Activated effector memory CD4-positive, alpha-beta T cell treated with anti-CD3 and anti-CD28 coated beads, Interleukin-2, amount 50 U/mL, for 16 hours (primary cell): ENCODE results near the gene DDX19B.

Experiments used
- DNase-seq: peaks from one replicate; pipeline ENCODE4 v3.0.0-alpha.2; 2020

The DDX19B gene

GRCh38 chr16:70364399-70364798 is 65.4 kb downstream of the DDX19B start:
- DNase-seq = no peak

DNA sequence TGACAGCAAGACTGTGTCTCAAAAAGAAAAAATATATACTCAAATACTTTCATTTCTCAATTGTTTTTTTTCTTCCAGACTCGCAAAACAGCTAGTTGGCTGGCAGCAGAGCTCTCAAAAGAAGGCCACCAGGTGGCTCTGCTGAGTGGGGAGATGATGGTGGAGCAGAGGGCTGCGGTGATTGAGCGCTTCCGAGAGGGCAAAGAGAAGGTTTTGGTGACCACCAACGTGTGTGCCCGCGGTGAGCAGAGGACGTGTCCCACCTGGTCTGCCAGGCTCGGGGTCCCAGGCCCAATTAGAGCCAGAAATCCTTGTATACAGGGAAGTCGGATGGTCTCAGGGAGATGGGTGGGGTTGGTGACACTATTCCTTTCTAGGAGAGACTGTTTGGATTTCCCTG is 71.2 kb downstream of the DDX19B start:
- DNase-seq = peak; percentile 78

DNA sequence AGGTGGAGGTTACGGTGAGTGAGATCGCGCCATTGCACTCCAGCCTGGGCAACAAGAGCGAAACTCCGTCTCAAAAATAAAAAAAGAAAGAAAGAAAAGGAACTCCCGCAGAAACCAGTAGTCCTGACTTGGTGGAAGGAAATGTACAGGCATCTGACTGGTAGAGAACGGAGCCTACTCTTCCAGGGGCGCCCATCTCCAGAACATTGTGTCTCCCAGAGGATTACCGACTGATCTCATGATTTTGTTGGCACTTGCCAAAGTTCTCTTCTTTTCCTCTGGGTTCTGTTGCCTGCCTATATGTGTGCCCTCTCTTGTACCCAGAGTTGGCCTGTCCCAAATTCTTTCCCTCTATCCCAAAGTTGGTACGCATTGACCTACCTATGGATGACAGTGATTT is 71.9 kb downstream of the DDX19B start:
- no peak for DNase-seq

GRCh38 chr16:70372921-70373728 is 74.1 kb downstream of the DDX19B start:
- no peak for DNase-seq

DNA sequence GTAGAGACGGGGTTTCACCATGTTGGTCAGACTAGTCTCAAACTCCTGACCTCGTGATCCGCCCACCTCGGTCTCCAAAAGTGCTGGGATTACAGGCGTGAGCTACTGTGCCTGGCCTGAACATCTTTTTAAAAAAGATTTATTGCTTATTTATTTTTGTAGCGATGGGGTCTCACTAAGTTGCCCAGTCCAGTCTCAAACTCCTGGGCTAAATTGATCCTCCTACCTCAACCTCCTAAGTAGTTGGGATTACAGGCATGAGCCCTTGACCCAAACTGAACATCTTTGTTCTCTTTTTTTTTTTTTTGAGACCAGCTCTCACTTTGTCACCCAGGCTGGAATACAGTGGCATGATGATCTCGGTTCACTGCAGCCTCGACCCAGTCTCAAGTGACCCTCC is 75.2 kb downstream of the DDX19B start:
- DNase-seq = no peak

GRCh38 chr16:70375636-70376611 is 76.9 kb downstream of the DDX19B start:
- DNase-seq = no peak

DNA sequence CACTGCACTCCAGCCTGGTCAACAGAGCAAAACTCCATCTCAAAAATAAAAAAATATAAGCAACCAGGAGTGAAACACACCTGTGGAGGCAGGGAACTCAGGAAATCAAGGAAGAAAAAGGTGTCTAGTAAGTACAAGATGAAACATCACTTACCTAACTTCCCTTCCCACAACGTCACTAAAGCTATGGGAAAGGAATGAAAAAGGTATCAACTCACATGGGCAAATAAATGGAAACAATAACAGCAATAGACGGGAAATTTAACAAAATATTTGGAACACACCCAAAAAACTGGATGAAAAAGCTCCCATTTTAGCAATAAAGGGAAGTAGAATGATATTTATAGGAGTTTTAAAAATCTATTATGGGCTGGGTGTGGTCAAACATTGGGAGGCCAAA is 78.8 kb downstream of the DDX19B start:
- no peak for DNase-seq

DNA sequence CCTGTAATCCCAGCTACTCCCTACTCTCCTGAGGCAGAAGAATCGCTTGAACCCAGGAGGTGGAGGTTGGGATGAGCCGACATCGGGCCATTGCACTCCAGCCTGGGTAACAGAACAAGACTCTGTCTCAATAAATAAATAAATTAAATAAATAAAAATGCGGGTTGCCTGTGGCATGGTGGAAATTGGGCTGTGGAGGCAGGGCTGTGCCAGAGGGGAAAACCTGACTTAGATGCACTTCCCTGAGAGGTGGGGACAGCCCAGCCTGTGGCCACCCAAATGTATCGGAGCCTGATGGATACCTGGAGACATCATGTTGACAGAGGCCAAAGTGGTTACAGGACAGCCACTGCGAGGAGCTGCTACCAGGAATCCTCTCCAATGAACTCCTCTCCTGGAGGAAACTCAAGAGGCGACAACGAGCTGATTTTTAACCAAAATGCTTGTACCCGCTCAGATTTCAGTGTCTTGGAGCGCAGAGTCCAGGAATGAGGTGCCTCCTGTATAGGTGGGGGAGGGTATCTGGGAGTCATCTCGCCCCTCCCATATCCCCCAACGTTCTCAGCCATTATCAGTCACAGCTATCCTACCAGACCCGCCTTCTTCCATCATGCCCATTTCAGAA is 80.0 kb downstream of the DDX19B start:
- no peak for DNase-seq

GRCh38 chr16:70380248-70380918 is 81.4 kb downstream of the DDX19B start:
- DNase-seq = peak; percentile 91

DNA sequence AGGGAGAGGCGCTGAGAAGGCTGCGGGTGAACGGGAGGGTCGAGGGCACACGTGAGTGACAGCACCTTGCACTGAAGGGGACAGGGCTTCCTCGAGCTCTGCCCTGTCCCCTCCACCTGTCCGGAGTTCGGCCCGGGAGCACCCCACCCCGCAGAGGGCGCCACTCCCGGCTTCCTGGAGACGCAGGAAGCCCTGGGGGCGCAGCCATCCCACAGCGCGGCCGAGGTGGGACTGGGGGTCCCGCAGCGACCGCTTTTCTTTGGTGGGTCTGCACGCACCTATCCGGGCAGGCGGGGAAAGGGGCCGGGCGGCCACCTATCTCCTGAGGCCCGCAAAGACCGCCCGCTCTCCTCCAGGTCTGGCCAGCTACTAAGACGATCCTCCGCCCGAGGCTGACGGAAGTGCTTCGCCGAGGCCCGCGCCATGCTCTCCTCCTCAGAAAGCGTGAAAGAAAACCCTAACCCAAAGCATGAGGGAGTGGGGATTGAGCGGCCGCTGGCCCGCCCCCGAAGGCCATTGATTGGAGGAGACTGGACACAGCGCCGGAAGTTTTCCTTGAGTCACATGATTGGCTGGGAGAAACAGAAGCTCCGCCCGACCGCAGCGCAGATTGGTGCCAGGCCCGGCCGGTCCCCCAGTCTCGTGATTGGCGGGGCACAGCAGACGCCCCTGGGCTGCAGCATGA is 82.1 kb downstream of the DDX19B start:
- DNase-seq = peak; percentile 98

DNA sequence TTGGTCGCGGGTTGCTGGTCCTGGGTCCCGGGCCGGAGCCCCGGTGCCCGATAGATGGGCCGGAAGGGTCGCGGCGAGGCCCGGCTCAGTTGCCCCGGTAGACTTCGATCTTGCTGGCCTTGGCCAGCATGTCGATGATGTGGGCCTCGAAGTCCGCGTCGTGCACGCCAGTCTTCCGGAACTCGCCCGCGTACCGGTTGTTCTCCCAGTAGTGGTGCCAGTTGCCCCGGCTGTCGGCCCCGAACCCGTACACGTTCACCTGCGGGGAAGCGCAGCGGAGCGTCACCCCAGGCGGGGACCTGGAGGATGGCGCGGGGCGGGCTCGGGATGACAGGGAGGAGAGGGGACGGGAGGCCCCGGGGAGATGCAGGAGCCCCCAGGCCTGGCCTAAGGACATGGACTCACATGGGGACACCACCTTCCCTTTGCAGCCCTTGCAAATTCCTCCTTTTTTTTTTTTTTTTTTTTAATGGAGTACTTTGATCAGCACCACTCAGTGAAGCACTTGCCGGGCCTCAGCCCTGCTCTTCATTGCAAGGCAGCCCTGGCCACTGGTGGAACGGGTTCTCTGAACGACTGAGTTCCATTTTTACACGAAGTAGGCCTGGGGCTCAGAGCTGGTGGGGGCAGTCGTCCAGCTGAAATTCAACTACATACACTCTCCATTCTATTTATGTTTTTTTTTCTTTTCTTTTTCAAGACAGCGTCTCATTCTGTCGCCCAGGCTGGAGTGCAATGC is 82.8 kb downstream of the DDX19B start:
- no peak for DNase-seq

DNA sequence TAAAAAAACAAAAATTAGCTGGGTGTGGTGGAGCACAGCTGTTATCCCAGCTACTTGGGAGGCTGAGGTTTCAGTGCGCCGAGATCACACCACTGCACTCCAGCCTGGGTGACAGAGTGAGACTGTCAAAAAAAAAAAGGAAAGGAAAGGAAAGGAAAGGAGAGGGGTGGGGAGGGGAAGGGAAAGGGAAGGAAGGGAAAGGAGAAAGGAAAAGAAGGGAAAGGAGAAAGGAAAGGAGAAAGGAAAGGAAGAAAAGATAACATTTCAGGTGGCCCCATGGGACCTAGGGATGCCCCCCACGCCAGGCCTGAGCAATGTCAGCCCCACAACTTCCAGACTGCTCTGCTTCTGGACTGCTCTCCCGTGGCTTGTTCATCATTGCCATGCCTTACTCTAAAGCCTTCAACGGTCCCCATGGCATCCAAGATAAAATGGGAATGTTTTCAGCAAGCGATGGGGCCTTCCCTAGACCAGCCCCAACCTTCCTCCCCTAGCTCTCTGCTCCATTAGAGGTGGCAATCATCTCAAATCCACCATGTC is 84.5 kb downstream of the DDX19B start:
- no peak for DNase-seq
